ENCODE measurements around the gene USP6.

GRCh38 chr17:5138616-5139457 is 23.0 kb downstream of the USP6 start:
- TF ChIP-seq CTCF (IDR thresholded peaks at IDR 0.05; ENCODE audit: poor library complexity) (no peak), EZH2 (IDR thresholded peaks at IDR 0.05; ENCODE audit: borderline replicate concordance) (no peak)

Data from hepatocyte (in vitro differentiated cells).